ENCODE data around the gene DOCK9.

Gene DOCK9

GRCh38 chr13:98977568-98978265 lies at the start of gene DOCK9:
TSS of gene DOCK9 (minus strand) at chr13:98978064. CDS start at chr13:98977909, 155 bp downstream.
- H3K4me3 ChIP-seq (ENCODE audit: low read depth, low read length), result peak within 1 kb of the TSS; percentile 64
- no peak for TF ChIP-seq CTCF (IDR thresholded peaks at IDR 0.05; ENCODE audit: low read depth, low read length)

DNA sequence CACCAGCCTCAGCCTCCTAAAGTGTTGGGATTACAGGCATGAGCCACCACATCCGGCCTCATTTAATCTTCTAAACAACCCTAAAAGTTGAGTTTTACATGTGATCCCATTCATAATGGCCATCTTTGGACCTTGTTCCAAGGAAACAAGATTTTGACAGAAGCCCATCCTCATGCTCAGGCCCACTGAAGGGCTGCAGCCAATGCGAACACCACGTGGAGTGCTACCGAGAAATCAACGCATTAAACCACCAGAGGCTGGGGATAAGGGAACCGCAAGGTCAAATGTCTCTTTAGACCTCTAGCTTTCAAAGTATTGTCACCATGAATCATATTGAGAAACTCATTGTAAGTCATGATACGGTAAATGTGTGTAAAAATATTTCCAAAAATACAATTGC lies 49.4 kb upstream of the DOCK9 start:
- H3K4me3 ChIP-seq (ENCODE audit: low read depth, low read length), result no peak overlapping the region
- TF ChIP-seq CTCF (IDR thresholded peaks at IDR 0.05; ENCODE audit: low read depth, low read length), result no peak

DNA sequence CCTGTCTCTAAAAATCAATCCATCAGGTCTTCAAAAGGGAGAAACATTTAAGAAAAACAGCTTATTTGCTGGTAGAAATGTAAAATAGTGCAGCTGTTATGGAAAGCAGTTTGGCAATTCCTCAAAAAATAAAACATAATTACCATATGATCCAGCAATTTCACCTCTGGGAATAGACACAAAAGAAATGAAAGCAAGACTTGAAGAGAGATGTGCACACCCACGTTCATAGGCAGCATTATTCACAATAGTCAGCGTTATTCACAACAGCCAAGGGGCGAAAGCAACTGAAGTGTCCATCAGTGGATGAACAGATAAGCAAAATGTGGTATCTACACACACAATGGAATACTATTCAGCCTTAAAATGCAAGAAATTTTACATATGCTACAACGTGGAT lies 45.1 kb upstream of the DOCK9 start:
- no peak for TF ChIP-seq CTCF (IDR thresholded peaks at IDR 0.05; ENCODE audit: low read depth, low read length)

GRCh38 chr13:99018418-99019180 lies 40.7 kb upstream of the DOCK9 start:
- TF ChIP-seq CTCF (IDR thresholded peaks at IDR 0.05; ENCODE audit: low read depth, low read length), result no peak
- no peak overlapping the region for H3K4me3 ChIP-seq (ENCODE audit: low read depth, low read length)

More for the DNA sequence above, 45.1 kb upstream of the DOCK9 start:
- H3K4me3 ChIP-seq (ENCODE audit: low read depth, low read length), result no peak overlapping the region

- no peak overlapping the region for H3K4me3 ChIP-seq (ENCODE audit: low read depth, low read length)
- TF ChIP-seq CTCF (IDR thresholded peaks at IDR 0.05; ENCODE audit: low read depth, low read length), result no peak
Observed at GRCh38 chr13:99015606-99016490, 38.0 kb upstream of the DOCK9 start.

GRCh38 chr13:99014522-99014921 lies 36.7 kb upstream of the DOCK9 start:
- H3K4me3 ChIP-seq (ENCODE audit: low read depth, low read length), result no peak overlapping the region
- no peak for TF ChIP-seq CTCF (IDR thresholded peaks at IDR 0.05; ENCODE audit: low read depth, low read length)

All from WI38 (cell line).